NCI-H1105 (cell line): ENCODE results near the gene NTN1.

Experiments
- DNase-seq: peaks from one replicate; lab custom pipeline; 2025; lab: John Stamatoyannopoulos, UW

Gene NTN1

GRCh38 chr17:9195961-9196670, 174.8 kb downstream of the NTN1 start:
- DNase-seq = no peak

GRCh38 chr17:9199571-9200551, 178.6 kb downstream of the NTN1 start:
- DNase-seq = no peak

GRCh38 chr17:9200699-9201359, 179.5 kb downstream of the NTN1 start:
- no peak for DNase-seq

GRCh38 chr17:9202532-9202931, 181.2 kb downstream of the NTN1 start:
- no peak for DNase-seq

GRCh38 chr17:9203771-9204425, 182.6 kb downstream of the NTN1 start:
- DNase-seq = no peak

GRCh38 chr17:9204637-9205329, 183.5 kb downstream of the NTN1 start:
- no peak for DNase-seq

GRCh38 chr17:9205520-9206409, 184.5 kb downstream of the NTN1 start:
- DNase-seq = no peak

- no peak for DNase-seq
Observed at GRCh38 chr17:9206410-9206703, 185.0 kb downstream of the NTN1 start.

GRCh38 chr17:9206741-9207332, 185.5 kb downstream of the NTN1 start:
- no peak for DNase-seq

GRCh38 chr17:9208381-9209105, 187.2 kb downstream of the NTN1 start:
- no peak for DNase-seq

GRCh38 chr17:9209347-9209746, 188.0 kb downstream of the NTN1 start:
- no peak for DNase-seq

GRCh38 chr17:9209781-9210370, 188.6 kb downstream of the NTN1 start:
- no peak for DNase-seq

- no peak for DNase-seq
Observed at GRCh38 chr17:9211133-9211765, 189.9 kb downstream of the NTN1 start.

GRCh38 chr17:9212376-9213302, 191.3 kb downstream of the NTN1 start:
- DNase-seq = no peak

GRCh38 chr17:9213303-9213640, 192.0 kb downstream of the NTN1 start:
- DNase-seq = no peak

GRCh38 chr17:9215465-9215864, 194.2 kb downstream of the NTN1 start:
- no peak for DNase-seq

GRCh38 chr17:9217151-9218056, 196.1 kb downstream of the NTN1 start:
- no peak for DNase-seq
